ENCODE measurements around the gene OR5K2.

OR5K2 gene

GRCh38 chr3:98528474-98529346 lies 31.2 kb downstream of the OR5K2 start:
- DNase-seq (ENCODE audit: low read depth): no peak
- TF ChIP-seq CTCF (IDR thresholded peaks at IDR 0.05; ENCODE audit: low read depth, low read length, missing control alignments): no peak
- in situ Hi-C loops (cut with HindIII; ENCODE audit: low sequenced_read_pairs): no loop called here
- no peak overlapping the region for H3K4me3 ChIP-seq (ENCODE audit: low read depth, low read length)

GRCh38 chr3:98529856-98530459 lies 32.5 kb downstream of the OR5K2 start:
- in situ Hi-C loops (cut with HindIII; ENCODE audit: low sequenced_read_pairs): no loop called here
- H3K4me3 ChIP-seq (ENCODE audit: low read depth, low read length): no peak overlapping the region
- DNase-seq (ENCODE audit: low read depth): no peak
- no peak for TF ChIP-seq CTCF (IDR thresholded peaks at IDR 0.05; ENCODE audit: low read depth, low read length, missing control alignments)

- no peak for DNase-seq (ENCODE audit: low read depth)
- in situ Hi-C loops (cut with HindIII; ENCODE audit: low sequenced_read_pairs): no loop called here
- H3K4me3 ChIP-seq (ENCODE audit: low read depth, low read length): no peak overlapping the region
- TF ChIP-seq CTCF (IDR thresholded peaks at IDR 0.05; ENCODE audit: low read depth, low read length, missing control alignments): no peak
Observed at GRCh38 chr3:98530676-98531075, 33.2 kb downstream of the OR5K2 start.

GRCh38 chr3:98531622-98532274 lies 34.3 kb downstream of the OR5K2 start, which contains the start of gene GPR15:
Gene GPR15, plus strand, starts transcription at chr3:98531978. Its CDS starts 56 bp downstream, at chr3:98532034.
- no peak for TF ChIP-seq CTCF (IDR thresholded peaks at IDR 0.05; ENCODE audit: low read depth, low read length, missing control alignments)
- DNase-seq (ENCODE audit: low read depth): no peak
- in situ Hi-C loops (cut with HindIII; ENCODE audit: low sequenced_read_pairs): no loop called here
- H3K4me3 ChIP-seq (ENCODE audit: low read depth, low read length): no peak within 1 kb of the TSS

GRCh38 chr3:98532275-98532637 lies 34.8 kb downstream of the OR5K2 start:
- in situ Hi-C loops (cut with HindIII; ENCODE audit: low sequenced_read_pairs): no loop called here
- TF ChIP-seq CTCF (IDR thresholded peaks at IDR 0.05; ENCODE audit: low read depth, low read length, missing control alignments): no peak
- no peak overlapping the region for H3K4me3 ChIP-seq (ENCODE audit: low read depth, low read length)
- no peak for DNase-seq (ENCODE audit: low read depth)

- in situ Hi-C loops (cut with HindIII; ENCODE audit: low sequenced_read_pairs): no loop called here
Observed at GRCh38 chr3:98532709-98533571, 35.5 kb downstream of the OR5K2 start.

More at GRCh38 chr3:98532709-98533571, 35.5 kb downstream of the OR5K2 start:
- no peak overlapping the region for H3K4me3 ChIP-seq (ENCODE audit: low read depth, low read length)
- no peak for TF ChIP-seq CTCF (IDR thresholded peaks at IDR 0.05; ENCODE audit: low read depth, low read length, missing control alignments)
- no peak for DNase-seq (ENCODE audit: low read depth)
